GM12878 (cell line): ENCODE results near the gene GYG1.

Source experiments
- CHD2 ChIP-seq: IDR thresholded peaks from 2 replicates; pipeline ENCODE4 v1.6.1; 2011; ENCODE audit warnings: low read depth, low read length, improper control_type of control experiment, borderline replicate concordance
- CHD4 ChIP-seq: fragments of 200-600 bp; sonication (generic); IDR thresholded peaks from 2 replicates; pipeline ENCODE4 v1.6.1; 2016; ENCODE audit warnings: mild to moderate bottlenecking
- CREB1 ChIP-seq: IDR thresholded peaks from 2 replicates; pipeline ENCODE4 v1.6.1; 2012; ENCODE audit warnings: low read depth, mild to moderate bottlenecking, inconsistent platforms
- EP300 ChIP-seq, 2 experiments: fragments of 150-350 bp in 1 of 2; IDR thresholded peaks; 2 replicates each; pipeline ENCODE4 v1.6.1; 2011 to 2012; ENCODE audit warnings: low read depth in 2 of 2, low read length in 2 of 2, borderline replicate concordance in 1 of 2, improper control_type of control experiment in 1 of 2, inconsistent platforms in 1 of 2; ENCODE audit not compliant: control insufficient read depth in 1 of 2
- EZH2 ChIP-seq: IDR thresholded peaks from 2 replicates; pipeline ENCODE4 v1.6.1; 2012; ENCODE audit warnings: low read depth, mild to moderate bottlenecking, control low read depth, inconsistent platforms, low read length, borderline replicate concordance; ENCODE audit not compliant: control insufficient read depth
- HDAC6 ChIP-seq: fragments of 200-600 bp; sonication (generic); IDR thresholded peaks from one replicate; pipeline ENCODE4 v1.8.0; 2017; ENCODE audit warnings: antibody characterized with exemption; ENCODE audit not compliant: unreplicated experiment
- POLR2AphosphoS5 ChIP-seq: IDR thresholded peaks from 2 replicates; pipeline ENCODE4 v1.6.1; 2011; ENCODE audit warnings: mild to moderate bottlenecking, low read length, inconsistent platforms
- SIN3A ChIP-seq: IDR thresholded peaks from 2 replicates; pipeline ENCODE4 v1.6.1; 2012; ENCODE audit warnings: low read depth, low read length, improper control_type of control experiment
- SMAD1 ChIP-seq: fragments of 450-650 bp; IDR thresholded peaks from 2 replicates; pipeline ENCODE4 v1.6.1; 2018; ENCODE audit warnings: mild to moderate bottlenecking, low read depth; ENCODE audit not compliant: partially characterized antibody
- SMC3 ChIP-seq: IDR thresholded peaks from 2 replicates; pipeline ENCODE4 v1.6.1; 2011; ENCODE audit warnings: low read length, improper control_type of control experiment, borderline replicate concordance
- SUZ12 ChIP-seq: fragments of 200-600 bp; sonication (generic); IDR thresholded peaks from one replicate; pipeline ENCODE4 v1.6.1; 2018; ENCODE audit warnings: antibody characterized with exemption, mild to moderate bottlenecking; ENCODE audit not compliant: unreplicated experiment
- TF ChIP-seq, protein P1 (sequence below), 3 experiments: IDR thresholded peaks in 2 of 3; conservative IDR thresholded peaks in 1 of 3; 2 replicates each; pipeline ENCODE4 v1.5.1; 2011; ENCODE audit warnings: low read depth in 3 of 3, low read length in 3 of 3, mild to moderate bottlenecking in 3 of 3, control low read depth in 2 of 3, moderate library complexity in 2 of 3, inconsistent platforms in 1 of 3, mixed read lengths in 1 of 3; ENCODE audit not compliant: control insufficient read depth in 2 of 3, insufficient read depth in 1 of 3; ENCODE audit errors: extremely low read depth in 1 of 3
- TF ChIP-seq, protein P2 (sequence below): IDR thresholded peaks from 2 replicates; pipeline ENCODE4 v1.6.1; 2012; ENCODE audit warnings: low read depth, low read length, improper control_type of control experiment
- TF ChIP-seq, protein P3 (sequence below): IDR thresholded peaks from 2 replicates; pipeline ENCODE4 v1.6.1; 2011; ENCODE audit warnings: low read depth, low read length, improper control_type of control experiment, borderline replicate concordance

DNA sequence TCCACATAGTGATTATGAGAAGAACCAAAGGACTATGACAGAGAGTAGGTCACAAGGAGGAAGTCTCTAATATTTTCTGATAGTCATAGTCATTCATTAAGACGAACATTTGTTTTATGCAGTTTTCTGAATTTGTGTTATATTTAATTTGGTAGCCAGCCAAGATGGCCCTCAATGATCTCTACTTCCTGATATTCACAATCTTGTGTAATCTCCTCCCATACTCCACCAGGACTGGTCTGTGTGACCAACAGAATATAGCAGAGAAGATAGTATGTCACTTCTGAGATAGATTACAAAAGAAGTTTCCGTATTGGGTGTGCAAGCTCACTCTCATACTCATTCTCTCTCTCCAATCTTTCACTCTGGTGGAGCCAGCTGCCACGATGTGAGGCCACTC is 64.2 kb downstream of the GYG1 start:
- TF ChIP-seq, protein P1, sequence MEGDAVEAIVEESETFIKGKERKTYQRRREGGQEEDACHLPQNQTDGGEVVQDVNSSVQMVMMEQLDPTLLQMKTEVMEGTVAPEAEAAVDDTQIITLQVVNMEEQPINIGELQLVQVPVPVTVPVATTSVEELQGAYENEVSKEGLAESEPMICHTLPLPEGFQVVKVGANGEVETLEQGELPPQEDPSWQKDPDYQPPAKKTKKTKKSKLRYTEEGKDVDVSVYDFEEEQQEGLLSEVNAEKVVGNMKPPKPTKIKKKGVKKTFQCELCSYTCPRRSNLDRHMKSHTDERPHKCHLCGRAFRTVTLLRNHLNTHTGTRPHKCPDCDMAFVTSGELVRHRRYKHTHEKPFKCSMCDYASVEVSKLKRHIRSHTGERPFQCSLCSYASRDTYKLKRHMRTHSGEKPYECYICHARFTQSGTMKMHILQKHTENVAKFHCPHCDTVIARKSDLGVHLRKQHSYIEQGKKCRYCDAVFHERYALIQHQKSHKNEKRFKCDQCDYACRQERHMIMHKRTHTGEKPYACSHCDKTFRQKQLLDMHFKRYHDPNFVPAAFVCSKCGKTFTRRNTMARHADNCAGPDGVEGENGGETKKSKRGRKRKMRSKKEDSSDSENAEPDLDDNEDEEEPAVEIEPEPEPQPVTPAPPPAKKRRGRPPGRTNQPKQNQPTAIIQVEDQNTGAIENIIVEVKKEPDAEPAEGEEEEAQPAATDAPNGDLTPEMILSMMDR (IDR thresholded peaks at IDR 0.05 in 2 of 3, conservative IDR thresholded peaks at IDR 0.05 in 1 of 3; ENCODE audit: control insufficient read depth in 2 of 3, extremely low read depth in 1 of 3, insufficient read depth in 1 of 3, low read depth in 3 of 3, low read length in 3 of 3): no peak
- no peak for TF ChIP-seq SMAD1
- TF ChIP-seq, protein P2, sequence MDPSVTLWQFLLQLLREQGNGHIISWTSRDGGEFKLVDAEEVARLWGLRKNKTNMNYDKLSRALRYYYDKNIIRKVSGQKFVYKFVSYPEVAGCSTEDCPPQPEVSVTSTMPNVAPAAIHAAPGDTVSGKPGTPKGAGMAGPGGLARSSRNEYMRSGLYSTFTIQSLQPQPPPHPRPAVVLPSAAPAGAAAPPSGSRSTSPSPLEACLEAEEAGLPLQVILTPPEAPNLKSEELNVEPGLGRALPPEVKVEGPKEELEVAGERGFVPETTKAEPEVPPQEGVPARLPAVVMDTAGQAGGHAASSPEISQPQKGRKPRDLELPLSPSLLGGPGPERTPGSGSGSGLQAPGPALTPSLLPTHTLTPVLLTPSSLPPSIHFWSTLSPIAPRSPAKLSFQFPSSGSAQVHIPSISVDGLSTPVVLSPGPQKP: no peak
- TF ChIP-seq SIN3A: no peak
- TF ChIP-seq EZH2: no peak
- TF ChIP-seq CHD4: no peak
- no peak for TF ChIP-seq SMC3
- TF ChIP-seq SUZ12: no peak
- no peak for TF ChIP-seq EP300 (IDR thresholded peaks at IDR 0.05; ENCODE audit: borderline replicate concordance in 1 of 2, control insufficient read depth in 1 of 2, low read depth in 2 of 2, low read length in 2 of 2)
- no peak for TF ChIP-seq POLR2AphosphoS5
- TF ChIP-seq, protein P3, sequence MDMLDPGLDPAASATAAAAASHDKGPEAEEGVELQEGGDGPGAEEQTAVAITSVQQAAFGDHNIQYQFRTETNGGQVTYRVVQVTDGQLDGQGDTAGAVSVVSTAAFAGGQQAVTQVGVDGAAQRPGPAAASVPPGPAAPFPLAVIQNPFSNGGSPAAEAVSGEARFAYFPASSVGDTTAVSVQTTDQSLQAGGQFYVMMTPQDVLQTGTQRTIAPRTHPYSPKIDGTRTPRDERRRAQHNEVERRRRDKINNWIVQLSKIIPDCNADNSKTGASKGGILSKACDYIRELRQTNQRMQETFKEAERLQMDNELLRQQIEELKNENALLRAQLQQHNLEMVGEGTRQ: no peak
- TF ChIP-seq CREB1: no peak
- no peak for TF ChIP-seq HDAC6
- no peak for TF ChIP-seq CHD2
